Measurements from ENCODE around the gene DENND1A. TPM values are rescaled to one million over a fixed set of nuclear protein-coding genes. Genes with fewer than 3 reads are reported as not detected.

Gene DENND1A
- total RNA-seq, 1 experiment from 2014 or later, result 23.5 TPM

- Mint-ChIP-seq H3K4me3 (no peak overlapping the region), H3K36me3 (peaks cover 8% of the 10 kb centered on the region; the same call in 1 of the 2 replicates), H3K27me3 (ENCODE audit: low read depth) (no peaks in the 10 kb centered on the region), H3K4me1 (peaks cover 13% of the 10 kb centered on the region), H3K9me3 (no peaks in the 10 kb centered on the region), H3K27ac (no peak overlapping the region)
- TF ChIP-seq ATF1 (CRISPR knock-in tag; IDR thresholded peaks at IDR 0.05) (no peak), ZNF219 (CRISPR knock-in tag; IDR thresholded peaks at IDR 0.05; ENCODE audit: borderline replicate concordance) (no peak), PRDM15 (CRISPR knock-in tag; IDR thresholded peaks at IDR 0.05) (no peak), TCF7 (CRISPR knock-in tag; IDR thresholded peaks at IDR 0.05; ENCODE audit: low read depth) (no peak), HMGXB4 (CRISPR knock-in tag; IDR thresholded peaks at IDR 0.05) (no peak), USF1 (CRISPR knock-in tag; IDR thresholded peaks at IDR 0.05) (no peak), KAT7 (CRISPR knock-in tag; IDR thresholded peaks at IDR 0.05; ENCODE audit: borderline replicate concordance) (no peak), IRF2 (CRISPR knock-in tag; IDR thresholded peaks at IDR 0.05; ENCODE audit: borderline replicate concordance, low read depth) (no peak), NR2C2 (CRISPR knock-in tag; IDR thresholded peaks at IDR 0.05) (no peak), ZNF671 (CRISPR knock-in tag; IDR thresholded peaks at IDR 0.05) (no peak), ARID4B (CRISPR knock-in tag; IDR thresholded peaks at IDR 0.05; ENCODE audit: borderline replicate concordance) (no peak), ZSCAN18 (CRISPR knock-in tag; IDR thresholded peaks at IDR 0.05) (no peak), MLX (CRISPR knock-in tag; IDR thresholded peaks at IDR 0.05) (no peak), ZBTB21 (CRISPR knock-in tag; IDR thresholded peaks at IDR 0.05; ENCODE audit: borderline replicate concordance) (no peak), NR1H2 (CRISPR knock-in tag; IDR thresholded peaks at IDR 0.05) (no peak)
- ATAC-seq, result no peak
- no peak for DNase-seq (ENCODE audit: low spot score)
- CTCF ChIA-PET, result no interaction called here
- POLR2A ChIA-PET, result no interaction called here
Measured at GRCh38 chr9:123649909-123650308, 280.0 kb downstream of the DENND1A start.
